ENCODE data around the gene PPP1R36.
"Not testable (repeated sequence)": the region's sequence is repeated elsewhere in the genome, so short reads cannot be mapped to it uniquely, and the experiment has no call there.

Gene PPP1R36

DNA sequence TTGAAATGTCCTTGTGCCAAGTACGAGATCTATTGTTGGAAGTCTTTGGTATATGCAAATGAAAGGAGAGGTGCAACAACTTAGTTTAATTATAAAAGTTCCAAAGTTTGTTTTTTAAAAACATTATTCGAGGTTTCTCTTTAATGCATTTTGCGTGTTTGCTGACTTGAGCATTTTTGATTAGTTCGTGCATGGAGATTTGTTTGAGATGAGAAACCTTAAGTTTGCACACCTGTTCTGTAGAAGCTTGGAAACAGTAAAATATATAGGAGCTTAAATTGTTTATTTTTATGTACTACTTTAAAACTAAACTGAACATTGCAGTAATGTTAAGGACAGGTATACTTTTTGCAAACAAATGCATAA, 6.9 kb upstream of the PPP1R36 start:
- no peak overlapping the region for H3K9ac ChIP-seq (ENCODE audit: low read depth in 1 of 2, low read length in 2 of 2)
- peak overlapping the region; percentile 72 to 76 for H3K4me3 ChIP-seq (ENCODE audit: low read length in 2 of 2)
- H3K27me3 ChIP-seq (ENCODE audit: control insufficient read depth in 2 of 2, insufficient read depth in 2 of 2, low read length in 2 of 2): no peaks in the 10 kb centered on the region
- no peak overlapping the region for H3K27ac ChIP-seq (ENCODE audit: low read depth in 2 of 2, low read length in 2 of 2)
- peaks cover 0 to 3% of the 10 kb centered on the region in 2 donors for H3K9me3 ChIP-seq (ENCODE audit: control insufficient read depth in 2 of 2, low read length in 2 of 2)
- H3K4me1 ChIP-seq (ENCODE audit: control insufficient read depth in 2 of 2, insufficient read depth in 2 of 2, low read length in 2 of 2): peaks cover 13 to 16% of the 10 kb centered on the region in 2 donors
- no peaks in the 10 kb centered on the region for H3K36me3 ChIP-seq (ENCODE audit: control insufficient read depth in 2 of 2, insufficient read depth in 2 of 2, low read length in 2 of 2)

DNA sequence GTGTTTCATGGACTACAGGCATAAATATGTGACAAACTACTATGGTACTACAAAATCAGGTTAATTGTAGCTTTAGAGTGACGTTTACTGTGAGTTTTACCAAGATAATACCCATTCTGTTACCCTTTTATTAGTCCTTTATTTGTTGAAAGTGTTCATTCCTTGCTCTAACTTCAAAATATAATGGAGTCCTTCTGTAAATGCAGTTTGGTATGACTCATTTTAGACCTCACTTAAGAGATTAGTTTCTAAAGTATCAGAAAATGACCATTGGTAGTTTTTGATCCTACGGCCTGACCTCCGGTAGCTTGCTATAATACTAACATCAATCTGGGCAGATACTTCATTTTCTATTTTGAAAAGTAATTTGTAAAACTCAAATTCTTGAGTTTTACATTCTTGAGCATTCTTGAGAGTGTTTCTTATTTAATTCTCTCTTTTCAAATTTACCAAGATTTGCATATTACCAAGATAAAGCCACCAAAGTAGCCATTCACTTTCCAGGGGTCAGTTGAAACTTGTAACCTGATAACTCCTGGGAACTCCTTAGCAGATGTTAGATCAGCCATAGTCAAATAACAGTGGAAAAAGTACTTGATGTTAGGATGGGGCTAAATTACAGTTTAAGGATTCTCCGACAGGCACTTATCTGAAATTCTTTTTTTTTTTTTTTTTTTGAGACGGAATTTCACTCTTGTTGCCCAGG, 5.0 kb upstream of the PPP1R36 start:
- H3K4me3 ChIP-seq (ENCODE audit: low read length in 2 of 2): no peak overlapping the region
- peaks cover 0 to 3% of the 10 kb centered on the region in 2 donors for H3K9me3 ChIP-seq (ENCODE audit: control insufficient read depth in 2 of 2, low read length in 2 of 2)
- peaks cover 8 to 18% of the 10 kb centered on the region in 2 donors for H3K4me1 ChIP-seq (ENCODE audit: control insufficient read depth in 2 of 2, insufficient read depth in 2 of 2, low read length in 2 of 2)
- no peaks in the 10 kb centered on the region for H3K36me3 ChIP-seq (ENCODE audit: control insufficient read depth in 2 of 2, insufficient read depth in 2 of 2, low read length in 2 of 2)
- peak overlapping the region in 1 of 2 donors; percentile 23 for H3K9ac ChIP-seq (ENCODE audit: low read depth in 1 of 2, low read length in 2 of 2)
- no peak overlapping the region for H3K27ac ChIP-seq (ENCODE audit: low read depth in 2 of 2, low read length in 2 of 2)
- no peaks in the 10 kb centered on the region for H3K27me3 ChIP-seq (ENCODE audit: control insufficient read depth in 2 of 2, insufficient read depth in 2 of 2, low read length in 2 of 2)

DNA sequence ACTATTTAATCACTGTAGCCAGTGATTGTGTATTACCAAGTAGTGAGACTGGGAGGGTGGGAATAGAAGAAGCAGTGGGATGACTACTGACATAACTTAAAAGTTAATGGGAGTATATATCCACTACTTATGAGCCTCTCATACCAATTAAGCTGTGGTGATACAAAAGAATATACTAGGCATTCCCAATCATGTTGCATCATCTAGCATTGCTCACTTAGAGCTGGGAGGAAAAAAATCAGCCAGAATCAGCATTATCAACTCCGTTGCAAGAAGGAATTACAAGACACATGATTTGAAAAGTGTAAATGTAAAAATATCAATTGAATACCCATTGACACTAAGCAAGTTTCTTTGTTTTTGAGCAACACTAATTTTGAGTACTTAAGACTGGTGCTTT, 745 bp upstream of the PPP1R36 start:
- Histone ChIP-seq H3K27me3 (ENCODE audit: control insufficient read depth in 2 of 2, insufficient read depth in 2 of 2, low read length in 2 of 2) (no peaks in the 10 kb centered on the region), H3K4me1 (ENCODE audit: control insufficient read depth in 2 of 2, insufficient read depth in 2 of 2, low read length in 2 of 2) (peaks cover 0 to 16% of the 10 kb centered on the region in 2 donors), H3K4me3 (ENCODE audit: low read length in 2 of 2) (no peak overlapping the region), H3K27ac (ENCODE audit: low read depth in 2 of 2, low read length in 2 of 2) (peak overlapping the region; percentile 84 to 86), H3K36me3 (ENCODE audit: control insufficient read depth in 2 of 2, insufficient read depth in 2 of 2, low read length in 2 of 2) (no peaks in the 10 kb centered on the region), H3K9me3 (ENCODE audit: control insufficient read depth in 2 of 2, low read length in 2 of 2) (no peaks in the 10 kb centered on the region), H3K9ac (ENCODE audit: low read depth in 1 of 2, low read length in 2 of 2) (peak overlapping the region in 1 of 2 donors; percentile 79)

DNA sequence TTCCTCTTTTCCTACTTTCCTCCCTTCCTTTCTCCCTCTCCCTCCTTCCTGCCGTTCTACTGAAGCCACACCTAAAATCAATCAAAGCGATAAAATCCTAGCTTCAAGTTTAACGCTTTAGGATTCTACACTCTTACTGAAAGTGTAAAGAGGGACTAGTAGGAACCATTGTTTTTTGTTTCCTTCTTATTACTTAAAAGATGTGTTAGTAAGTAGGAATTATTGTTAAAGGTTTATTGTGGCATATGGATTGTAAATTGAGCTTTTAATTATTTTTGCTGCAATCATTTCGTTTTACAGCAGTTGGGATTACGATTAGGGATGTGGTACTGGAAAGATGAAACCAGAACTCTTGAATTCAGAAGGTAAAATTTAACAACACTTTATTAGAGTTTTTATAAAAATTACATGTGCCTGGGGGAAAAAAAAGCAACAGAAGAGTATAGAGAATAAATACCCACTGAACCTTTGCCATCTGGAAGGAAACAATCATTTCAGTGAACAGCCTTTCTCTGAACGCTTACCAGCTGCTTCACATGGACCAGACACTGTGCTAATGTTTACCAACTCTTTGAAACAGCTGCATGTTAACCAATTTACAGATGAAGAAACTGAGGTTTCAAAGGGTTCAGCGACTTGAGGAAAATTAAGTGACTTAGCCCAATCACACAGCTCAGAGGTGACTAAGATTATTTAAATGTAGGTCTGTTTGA, 1.0 kb downstream of the PPP1R36 start:
- H3K9ac ChIP-seq (ENCODE audit: low read depth in 1 of 2, low read length in 2 of 2): peak overlapping the region; percentile 71 to 79
- H3K9me3 ChIP-seq (ENCODE audit: control insufficient read depth in 2 of 2, low read length in 2 of 2): no peaks in the 10 kb centered on the region
- no peaks in the 10 kb centered on the region for H3K36me3 ChIP-seq (ENCODE audit: control insufficient read depth in 2 of 2, insufficient read depth in 2 of 2, low read length in 2 of 2)
- peak overlapping the region; percentile 84 to 86 for H3K27ac ChIP-seq (ENCODE audit: low read depth in 2 of 2, low read length in 2 of 2)
- H3K4me1 ChIP-seq (ENCODE audit: control insufficient read depth in 2 of 2, insufficient read depth in 2 of 2, low read length in 2 of 2): peaks cover 0 to 21% of the 10 kb centered on the region in 2 donors
- H3K4me3 ChIP-seq (ENCODE audit: low read length in 2 of 2): peak overlapping the region; percentile 63 to 67
- no peaks in the 10 kb centered on the region for H3K27me3 ChIP-seq (ENCODE audit: control insufficient read depth in 2 of 2, insufficient read depth in 2 of 2, low read length in 2 of 2)

DNA sequence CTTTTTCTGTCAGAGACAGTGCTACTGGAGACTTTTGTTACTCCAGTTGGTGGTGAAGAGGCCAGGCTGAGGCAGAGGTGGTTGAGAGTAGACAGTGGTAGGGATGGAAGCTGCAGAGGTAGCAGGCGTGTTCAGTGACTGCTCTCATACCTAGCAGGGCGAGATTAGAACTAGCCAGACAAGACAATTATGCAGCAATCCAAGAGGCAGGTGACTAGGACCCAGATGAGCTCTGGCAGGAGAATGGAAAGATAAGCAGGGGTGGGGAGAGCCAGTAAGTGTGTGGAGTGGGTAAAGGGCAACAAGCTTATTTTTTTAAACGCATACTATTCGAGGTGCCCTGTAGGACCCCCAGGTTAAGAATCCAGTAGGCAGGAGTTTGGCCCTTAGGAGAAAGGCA, 4.8 kb downstream of the PPP1R36 start:
- Histone ChIP-seq H3K9ac (ENCODE audit: low read depth in 1 of 2, low read length in 2 of 2) (no peak overlapping the region), H3K36me3 (ENCODE audit: control insufficient read depth in 2 of 2, insufficient read depth in 2 of 2, low read length in 2 of 2) (no peaks in the 10 kb centered on the region), H3K27ac (ENCODE audit: low read depth in 2 of 2, low read length in 2 of 2) (peak overlapping the region in 1 of 2 donors; percentile 29), H3K4me1 (ENCODE audit: control insufficient read depth in 2 of 2, insufficient read depth in 2 of 2, low read length in 2 of 2) (peaks cover 0 to 15% of the 10 kb centered on the region in 2 donors), H3K27me3 (ENCODE audit: control insufficient read depth in 2 of 2, insufficient read depth in 2 of 2, low read length in 2 of 2) (no peaks in the 10 kb centered on the region), H3K9me3 (ENCODE audit: control insufficient read depth in 2 of 2, low read length in 2 of 2) (no peaks in the 10 kb centered on the region), H3K4me3 (ENCODE audit: low read length in 2 of 2) (peak overlapping the region in 1 of 2 donors; percentile 23)

DNA sequence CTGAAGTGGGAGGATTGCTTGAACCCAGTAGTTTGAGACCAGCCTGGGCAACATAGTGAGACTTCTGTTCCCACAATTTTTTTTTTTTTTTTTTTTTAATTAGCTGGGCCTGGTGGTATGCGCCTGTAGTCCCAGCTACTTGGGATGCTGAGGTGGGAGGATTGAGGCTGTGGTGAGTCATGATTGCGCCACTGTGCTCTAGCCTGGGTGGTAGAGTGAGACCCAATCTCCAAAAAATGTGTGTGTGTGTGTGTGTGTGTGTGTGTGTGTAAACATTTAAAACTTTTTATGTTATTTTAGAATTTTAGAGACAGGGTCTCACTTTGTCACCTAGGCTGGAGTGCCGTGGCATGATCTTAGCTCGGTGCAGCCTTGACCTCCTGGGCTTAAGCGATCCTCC, 6.8 kb downstream of the PPP1R36 start:
- Histone ChIP-seq H3K4me3 (ENCODE audit: low read length in 2 of 2) (no peak overlapping the region), H3K4me1 (ENCODE audit: control insufficient read depth in 2 of 2, insufficient read depth in 2 of 2, low read length in 2 of 2) (peaks cover 0 to 6% of the 10 kb centered on the region in 2 donors), H3K9me3 (ENCODE audit: control insufficient read depth in 2 of 2, low read length in 2 of 2) (no peaks in the 10 kb centered on the region), H3K27me3 (ENCODE audit: control insufficient read depth in 2 of 2, insufficient read depth in 2 of 2, low read length in 2 of 2) (no peaks in the 10 kb centered on the region), H3K9ac (ENCODE audit: low read depth in 1 of 2, low read length in 2 of 2) (no peak overlapping the region), H3K27ac (ENCODE audit: low read depth in 2 of 2, low read length in 2 of 2) (no peak overlapping the region), H3K36me3 (ENCODE audit: control insufficient read depth in 2 of 2, insufficient read depth in 2 of 2, low read length in 2 of 2) (no peaks in the 10 kb centered on the region)

DNA sequence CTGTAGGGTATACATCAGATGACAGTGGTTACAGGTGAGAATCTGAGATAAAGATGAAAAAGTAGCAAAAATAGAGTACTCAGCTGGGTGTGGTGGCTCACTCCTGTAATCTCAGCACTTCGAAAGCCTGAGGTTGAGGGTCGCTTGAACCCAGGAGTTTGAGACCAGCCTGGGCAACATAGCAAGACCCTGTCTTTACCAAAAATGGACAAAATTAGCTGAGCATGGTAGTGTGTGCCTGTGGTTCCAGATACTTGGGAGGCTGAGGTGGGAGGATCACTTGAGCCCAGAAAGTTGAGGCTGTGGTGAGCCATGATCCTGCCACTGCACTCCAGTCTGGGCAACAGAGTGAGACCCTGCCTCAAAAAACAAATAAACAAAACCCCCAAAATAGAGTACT, 8.5 kb downstream of the PPP1R36 start:
- not testable (repeated sequence) for H3K27me3 ChIP-seq (ENCODE audit: control insufficient read depth in 2 of 2, insufficient read depth in 2 of 2, low read length in 2 of 2); H3K4me3 ChIP-seq (ENCODE audit: low read length in 2 of 2); H3K36me3 ChIP-seq (ENCODE audit: control insufficient read depth in 2 of 2, insufficient read depth in 2 of 2, low read length in 2 of 2); H3K4me1 ChIP-seq (ENCODE audit: control insufficient read depth in 2 of 2, insufficient read depth in 2 of 2, low read length in 2 of 2); H3K9ac ChIP-seq (ENCODE audit: low read depth in 1 of 2, low read length in 2 of 2); H3K27ac ChIP-seq (ENCODE audit: low read depth in 2 of 2, low read length in 2 of 2); H3K9me3 ChIP-seq (ENCODE audit: control insufficient read depth in 2 of 2, low read length in 2 of 2)

DNA sequence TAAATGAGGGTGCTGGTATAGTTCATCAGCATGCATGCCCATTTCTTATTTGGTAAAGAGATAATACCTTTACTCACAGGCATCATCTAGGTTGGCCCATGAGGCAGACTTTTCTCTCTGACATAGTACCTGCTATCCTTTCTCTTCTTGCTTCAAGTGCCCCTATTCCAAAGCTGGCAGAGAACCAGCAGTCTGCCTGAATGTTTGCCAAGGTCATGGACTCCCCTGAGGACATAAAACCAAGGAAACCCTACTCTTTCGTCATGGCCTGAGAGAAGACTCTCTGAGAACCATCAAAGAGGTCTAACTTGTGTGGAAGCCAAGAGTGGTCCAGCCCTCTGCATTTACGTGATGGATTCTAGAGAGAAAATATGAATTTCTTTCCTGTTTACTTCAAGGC, 11.9 kb downstream of the PPP1R36 start:
- Histone ChIP-seq H3K4me1 (ENCODE audit: control insufficient read depth in 2 of 2, insufficient read depth in 2 of 2, low read length in 2 of 2) (peaks cover 0 to 3% of the 10 kb centered on the region in 2 donors), H3K9ac (ENCODE audit: low read depth in 1 of 2, low read length in 2 of 2) (no peak overlapping the region), H3K27ac (ENCODE audit: low read depth in 2 of 2, low read length in 2 of 2) (no peak overlapping the region), H3K4me3 (ENCODE audit: low read length in 2 of 2) (no peak overlapping the region), H3K36me3 (ENCODE audit: control insufficient read depth in 2 of 2, insufficient read depth in 2 of 2, low read length in 2 of 2) (no peaks in the 10 kb centered on the region), H3K27me3 (ENCODE audit: control insufficient read depth in 2 of 2, insufficient read depth in 2 of 2, low read length in 2 of 2) (no peaks in the 10 kb centered on the region), H3K9me3 (ENCODE audit: control insufficient read depth in 2 of 2, low read length in 2 of 2) (no peaks in the 10 kb centered on the region)

DNA sequence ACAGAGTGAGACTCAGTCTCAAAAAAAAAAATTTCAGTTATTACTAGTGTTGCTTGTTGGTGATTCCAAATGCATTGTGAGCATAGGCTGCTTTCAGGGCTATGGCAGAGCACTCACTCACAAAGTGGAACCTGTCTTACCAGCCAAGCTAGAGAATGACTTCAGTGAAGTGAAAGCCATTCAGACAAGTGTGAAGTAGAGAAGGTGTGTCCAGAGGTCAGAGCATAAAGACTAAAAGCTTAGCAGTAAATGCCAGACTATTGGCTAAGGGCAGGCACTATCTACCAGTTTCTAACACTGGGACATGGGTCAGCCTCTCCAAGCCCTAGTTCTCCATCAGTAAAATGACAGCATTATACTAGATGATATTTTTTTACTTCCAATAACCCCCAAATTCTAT, 12.7 kb downstream of the PPP1R36 start:
- Histone ChIP-seq H3K9me3 (ENCODE audit: control insufficient read depth in 2 of 2, low read length in 2 of 2) (no peaks in the 10 kb centered on the region), H3K4me3 (ENCODE audit: low read length in 2 of 2) (no peak overlapping the region), H3K36me3 (ENCODE audit: control insufficient read depth in 2 of 2, insufficient read depth in 2 of 2, low read length in 2 of 2) (no peaks in the 10 kb centered on the region), H3K9ac (ENCODE audit: low read depth in 1 of 2, low read length in 2 of 2) (no peak overlapping the region), H3K27me3 (ENCODE audit: control insufficient read depth in 2 of 2, insufficient read depth in 2 of 2, low read length in 2 of 2) (no peaks in the 10 kb centered on the region), H3K4me1 (ENCODE audit: control insufficient read depth in 2 of 2, insufficient read depth in 2 of 2, low read length in 2 of 2) (peaks cover 0 to 3% of the 10 kb centered on the region in 2 donors), H3K27ac (ENCODE audit: low read depth in 2 of 2, low read length in 2 of 2) (no peak overlapping the region)

DNA sequence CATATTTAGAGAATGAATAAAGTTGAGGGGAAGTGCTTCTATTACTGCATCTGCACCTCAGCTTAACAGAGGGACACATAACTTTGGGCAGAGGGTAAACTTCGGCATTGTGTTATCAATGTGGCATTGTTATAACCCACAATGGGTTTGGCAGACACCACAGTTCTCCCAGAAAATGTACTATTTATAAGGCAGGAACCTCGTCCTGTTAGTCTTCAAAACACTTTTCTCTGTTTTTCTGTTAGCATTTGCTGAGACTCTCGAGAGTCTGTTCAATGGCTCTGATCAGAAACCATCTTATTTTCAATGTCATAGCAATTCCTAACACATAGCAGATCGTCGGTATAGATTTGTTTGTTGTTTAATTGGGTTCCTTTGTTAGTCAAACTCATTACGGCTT, 13.9 kb downstream of the PPP1R36 start:
- H3K9ac ChIP-seq (ENCODE audit: low read depth in 1 of 2, low read length in 2 of 2): no peak overlapping the region
- H3K27ac ChIP-seq (ENCODE audit: low read depth in 2 of 2, low read length in 2 of 2): no peak overlapping the region
- H3K9me3 ChIP-seq (ENCODE audit: control insufficient read depth in 2 of 2, low read length in 2 of 2): no peaks in the 10 kb centered on the region
- no peaks in the 10 kb centered on the region for H3K36me3 ChIP-seq (ENCODE audit: control insufficient read depth in 2 of 2, insufficient read depth in 2 of 2, low read length in 2 of 2)
- no peak overlapping the region for H3K4me3 ChIP-seq (ENCODE audit: low read length in 2 of 2)
- peaks cover 0 to 3% of the 10 kb centered on the region in 2 donors for H3K4me1 ChIP-seq (ENCODE audit: control insufficient read depth in 2 of 2, insufficient read depth in 2 of 2, low read length in 2 of 2)
- H3K27me3 ChIP-seq (ENCODE audit: control insufficient read depth in 2 of 2, insufficient read depth in 2 of 2, low read length in 2 of 2): no peaks in the 10 kb centered on the region

All from mucosa of rectum (tissue), 2 donors.